A673 (cell line): Measurements from ENCODE around the gene ZNF670. TPM values are rescaled to one million over a fixed set of nuclear protein-coding genes. Genes with fewer than 3 reads are reported as not detected.

ENCODE experiments used
- BruUV-seq: library from RNA; stranded (reverse); fragments of 400-500 nt; replicated peaks from 2 replicates; lab custom pipeline; 2021; lab: Mats Ljungman, UMichigan
- CTCF ChIA-PET: fragments of 300-600 bp; sonication (Branson Sonifier 250); formaldehyde crosslinking; loops from one replicate; lab custom pipeline; 2022; ENCODE audit warnings: antibody characterized with exemption; lab: Charles Lee
- POLR2A ChIA-PET: fragments of 300-600 bp; sonication (Branson Sonifier 250); formaldehyde crosslinking; loops from one replicate; lab custom pipeline; 2022; ENCODE audit warnings: antibody characterized with exemption; ENCODE audit not compliant: low non-redundant PET; lab: Charles Lee
- DNase-seq: peaks from one replicate; pipeline ENCODE4 v3.0.0-alpha.2; 2015; ENCODE audit warnings: low spot score
- H3K27ac ChIP-seq: fragments of 200-600 bp; sonication (generic); 2 replicates; pipeline ENCODE4 v1.5.1; 2016; ENCODE audit warnings: mixed run types, low read depth, mild to moderate bottlenecking, mixed read lengths, antibody characterized with exemption, low read length; ENCODE audit not compliant: poor library complexity, severe bottlenecking
- H3K27me3 ChIP-seq: fragments of 200-600 bp; sonication (generic); replicated peaks from 2 replicates; pipeline ENCODE4 v1.6.1; 2017; ENCODE audit warnings: mixed run types, low read depth, mild to moderate bottlenecking, mixed read lengths, antibody characterized with exemption, low read length; ENCODE audit not compliant: insufficient read depth, poor library complexity
- H3K36me3 ChIP-seq: fragments of 200-600 bp; sonication (generic); 2 replicates; pipeline ENCODE4 v1.6.1; 2016; ENCODE audit warnings: mixed run types, mild to moderate bottlenecking, mixed read lengths, antibody characterized with exemption, low read length; ENCODE audit not compliant: insufficient read depth, poor library complexity, severe bottlenecking
- H3K4me1 ChIP-seq: fragments of 200-600 bp; sonication (generic); 2 replicates; pipeline ENCODE4 v1.6.1; 2017; ENCODE audit warnings: mixed run types, mild to moderate bottlenecking, mixed read lengths, antibody characterized with exemption, low read length; ENCODE audit not compliant: insufficient read depth, poor library complexity, severe bottlenecking
- H3K4me3 ChIP-seq: fragments of 200-600 bp; sonication (generic); 2 replicates; pipeline ENCODE4 v1.5.1; 2016; ENCODE audit warnings: low read depth, mixed run types, mild to moderate bottlenecking, mixed read lengths, low read length; ENCODE audit not compliant: poor library complexity, severe bottlenecking
- H3K9me3 ChIP-seq: fragments of 200-600 bp; sonication (generic); 2 replicates; pipeline ENCODE4 v1.6.1; 2016; ENCODE audit warnings: mixed run types, low read depth, mild to moderate bottlenecking, mixed read lengths, antibody characterized with exemption, low read length; ENCODE audit not compliant: poor library complexity, severe bottlenecking
- CTCF ChIP-seq: fragments of 300-800, 200-600 bp; sonication (generic); conservative IDR thresholded peaks from 2 replicates; pipeline ENCODE4 v1.5.1; 2017; ENCODE audit warnings: low read depth, mild to moderate bottlenecking, antibody characterized with exemption, low read length, moderate library complexity, mixed read lengths
- EZH2 ChIP-seq: fragments of 200-600 bp; sonication (generic); IDR thresholded peaks from 2 replicates; pipeline ENCODE4 v1.6.1; 2017; ENCODE audit warnings: borderline replicate concordance, low read depth, mild to moderate bottlenecking, mixed read lengths, antibody characterized with exemption, low read length; ENCODE audit not compliant: poor library complexity, severe bottlenecking
- intact Hi-C: fragments of 100-400 bp; cut with micrococcal nuclease; formaldehyde crosslinking; loops from one replicate; pipeline ENCODE4 v1.10.0; 2022; ENCODE audit not compliant: unreplicated experiment
- total RNA-seq: library from RNA; stranded (reverse); gene quantifications from 2 replicates; pipeline ENCODE4 v1.2.3, GENCODE V29; 2021

Gene ZNF670
- total RNA-seq, 1 experiment from 2014 or later, result 5.9 TPM

GRCh38 chr1:247087256-247087655 lies 8.6 kb upstream of the ZNF670 start:
- no peaks in the 10 kb centered on the region for H3K27me3 ChIP-seq
- intact Hi-C loops, result no loop called here
- POLR2A ChIA-PET, result no interaction called here
- TF ChIP-seq CTCF (no peak), EZH2 (no peak)
- DNase-seq, result no peak
- CTCF ChIA-PET, result no interaction called here
- peaks cover 3% of the 10 kb centered on the region for H3K9me3 ChIP-seq
- no peaks in the 10 kb centered on the region for H3K36me3 ChIP-seq
- BruUV-seq, result no TSS peak
- H3K4me3 ChIP-seq, result no peak overlapping the region
- H3K27ac ChIP-seq, result no peak overlapping the region
- no peaks in the 10 kb centered on the region for H3K4me1 ChIP-seq

GRCh38 chr1:247085310-247085709 lies 6.7 kb upstream of the ZNF670 start:
- no peak overlapping the region for H3K27ac ChIP-seq
- no peaks in the 10 kb centered on the region for H3K27me3 ChIP-seq
- no peak for TF ChIP-seq EZH2
- TF ChIP-seq CTCF, result no peak
- H3K9me3 ChIP-seq, result peaks cover 3% of the 10 kb centered on the region
- H3K4me3 ChIP-seq, result no peak overlapping the region
- POLR2A ChIA-PET, result no interaction called here
- intact Hi-C loops, result no loop called here
- CTCF ChIA-PET, result no interaction called here
- H3K4me1 ChIP-seq, result no peaks in the 10 kb centered on the region
- BruUV-seq, result no TSS peak
- DNase-seq, result no peak
- H3K36me3 ChIP-seq, result no peaks in the 10 kb centered on the region

GRCh38 chr1:247084771-247085170 lies 6.2 kb upstream of the ZNF670 start:
- H3K4me3 ChIP-seq, result no peak overlapping the region
- no peaks in the 10 kb centered on the region for H3K27me3 ChIP-seq
- DNase-seq, result no peak
- TF ChIP-seq CTCF (no peak), EZH2 (no peak)
- ChIA-PET POLR2A (no interaction called here), CTCF (no interaction called here)
- H3K36me3 ChIP-seq, result no peaks in the 10 kb centered on the region
- H3K9me3 ChIP-seq, result peaks cover 3% of the 10 kb centered on the region
- H3K27ac ChIP-seq, result no peak overlapping the region
- intact Hi-C loops, result no loop called here
- H3K4me1 ChIP-seq, result no peaks in the 10 kb centered on the region
- no TSS peak for BruUV-seq
